ENCODE data around the gene FAM228A.
"Not testable (repeated sequence)": the region's sequence is repeated elsewhere in the genome, so short reads cannot be mapped to it uniquely, and the experiment has no call there.

Gene FAM228A

DNA sequence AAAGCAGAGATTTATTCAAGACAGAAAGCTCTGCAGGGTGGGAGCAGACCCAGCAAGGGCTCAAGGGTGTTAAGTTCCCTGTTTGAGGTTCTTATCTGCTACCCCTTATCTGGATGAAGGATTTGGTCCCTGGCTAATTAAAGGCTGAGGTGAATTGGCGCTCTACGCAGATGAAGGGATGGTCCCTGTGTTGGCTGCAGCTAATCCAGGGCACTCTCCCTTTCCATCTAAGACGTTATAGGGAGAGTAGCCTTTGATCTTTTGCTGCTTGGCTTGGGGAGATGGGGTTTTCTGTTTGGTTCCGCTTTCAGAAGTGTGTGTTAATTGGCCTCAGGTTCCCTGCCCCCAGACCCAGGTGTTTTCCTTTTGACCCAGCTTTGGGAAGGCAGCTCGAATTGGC, 17.0 kb downstream of the FAM228A start:
- no peak for DNase-seq

DNA sequence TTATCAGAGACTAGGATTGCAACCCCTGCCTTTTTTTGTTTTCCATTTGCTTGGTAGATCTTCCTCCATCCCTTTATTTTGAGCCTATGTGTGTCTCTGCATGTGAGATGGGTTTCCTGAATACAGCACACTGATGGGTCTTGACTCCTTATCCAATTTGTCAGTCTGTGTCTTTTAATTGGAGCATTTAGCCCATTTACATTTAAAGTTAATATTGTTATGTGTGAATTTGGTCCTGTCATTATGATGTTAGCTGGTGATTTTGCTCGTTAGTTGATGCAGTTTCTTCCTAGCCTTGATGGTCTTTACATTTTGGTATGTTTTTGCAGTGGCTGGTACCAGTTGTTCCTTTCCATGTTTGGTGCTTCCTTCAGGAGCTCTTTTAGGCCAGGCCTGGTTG, 22.4 kb downstream of the FAM228A start:
- not testable (repeated sequence) for DNase-seq

DNA sequence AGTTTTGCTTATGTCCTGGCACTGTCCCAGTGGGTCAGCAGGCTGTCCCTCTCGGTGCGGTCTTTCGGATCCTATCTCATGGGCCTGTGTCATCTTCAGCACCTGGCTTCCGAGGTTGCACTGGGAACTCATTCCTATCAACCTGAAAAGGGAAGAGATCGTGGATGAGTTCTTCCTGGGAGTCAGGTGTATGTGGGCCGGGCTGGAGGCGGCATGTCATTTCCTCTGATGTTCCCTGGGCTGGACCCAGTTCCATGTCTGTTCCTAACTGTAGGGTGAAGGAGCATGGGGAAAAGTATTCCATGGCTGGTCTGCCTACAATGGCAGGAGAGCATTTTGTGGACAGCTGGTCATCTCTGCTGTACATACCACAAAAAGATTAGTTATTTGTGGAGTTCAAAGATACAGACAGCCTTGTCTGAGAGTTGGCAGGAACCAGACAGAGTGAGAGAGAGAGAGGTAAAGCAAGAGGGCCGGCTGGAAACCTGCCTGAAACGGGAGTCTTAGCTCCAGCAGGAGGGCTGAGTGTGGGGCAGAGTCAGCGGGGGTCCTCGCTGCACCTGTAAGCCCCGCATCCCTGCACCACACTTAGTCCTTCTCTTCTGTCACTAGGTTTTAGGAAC, 25.2 kb downstream of the FAM228A start:
- no peak for DNase-seq

DNA sequence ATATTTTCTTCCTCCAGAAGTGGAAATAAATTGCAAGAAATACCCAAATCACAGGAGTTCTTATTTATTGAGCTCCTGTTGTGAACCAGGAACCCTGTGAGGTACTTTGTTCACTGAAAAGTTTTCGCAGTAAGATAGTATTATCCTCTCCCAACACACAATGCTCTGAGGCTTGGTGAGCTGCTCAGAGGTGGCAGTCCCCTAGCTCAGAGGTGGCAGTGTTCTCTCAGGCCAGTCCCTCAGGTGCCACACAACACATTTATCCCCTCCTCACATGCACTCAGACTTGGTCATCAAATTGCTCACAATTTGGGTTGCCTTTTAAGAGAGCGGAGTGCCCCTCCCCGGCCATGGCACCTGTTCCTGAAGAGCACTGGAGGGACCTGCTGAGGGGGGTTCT, 25.9 kb downstream of the FAM228A start:
- DNase-seq: no peak

DNA sequence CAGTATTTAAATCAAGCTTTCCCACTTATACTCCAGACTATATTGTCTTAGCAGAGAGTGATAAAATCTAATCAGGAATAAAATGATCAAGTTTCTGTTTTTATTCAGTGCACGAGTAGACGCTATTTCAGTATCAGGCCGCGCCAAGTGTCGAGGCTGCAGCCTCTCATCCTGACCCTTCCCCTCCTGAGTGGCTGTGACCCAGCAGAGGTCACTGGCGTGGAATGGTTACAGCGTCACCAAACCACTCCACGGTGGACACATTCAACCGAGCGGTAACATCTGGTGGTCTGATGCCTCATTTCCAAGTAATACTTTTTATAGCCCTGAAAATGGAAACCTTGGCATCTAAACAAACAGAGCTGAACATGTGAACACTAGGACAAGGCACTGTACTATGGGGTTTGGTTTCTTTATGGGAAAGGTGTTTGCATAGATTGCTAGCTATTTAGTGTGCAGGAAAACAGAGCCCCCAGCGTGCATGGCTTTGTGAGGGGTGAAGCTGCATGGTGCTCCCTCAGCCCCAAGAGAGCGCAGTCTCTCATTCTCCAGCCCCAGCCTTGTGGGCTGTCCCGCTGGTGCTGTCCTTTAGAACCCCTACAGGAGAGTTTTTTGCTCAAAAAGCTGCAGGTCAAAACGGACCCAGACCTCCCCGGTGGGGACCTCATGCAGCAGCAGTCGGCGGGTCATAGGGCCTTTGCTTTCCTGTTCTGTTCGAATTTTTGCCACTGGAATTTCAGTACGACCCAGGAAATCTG, 28.4 kb downstream of the FAM228A start:
- DNase-seq: no peak

DNA sequence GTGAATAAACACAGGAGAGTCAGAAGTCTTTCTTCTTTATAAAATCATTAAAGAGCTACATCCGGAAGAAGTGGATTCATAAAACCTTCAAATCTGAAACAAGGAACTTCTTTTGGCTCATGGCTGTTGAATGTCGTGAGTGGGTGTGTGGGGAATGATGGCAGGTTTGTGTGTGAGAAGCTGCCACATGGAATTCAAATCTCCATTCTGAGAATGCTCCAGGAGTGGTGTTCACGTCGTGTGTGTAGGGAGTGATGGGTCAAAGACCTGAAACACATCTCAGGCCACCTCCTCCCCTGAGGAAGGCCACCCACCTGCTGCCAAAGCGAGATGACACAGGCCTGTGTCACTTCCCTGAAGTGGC, 28.9 kb downstream of the FAM228A start:
- DNase-seq: no peak

DNA sequence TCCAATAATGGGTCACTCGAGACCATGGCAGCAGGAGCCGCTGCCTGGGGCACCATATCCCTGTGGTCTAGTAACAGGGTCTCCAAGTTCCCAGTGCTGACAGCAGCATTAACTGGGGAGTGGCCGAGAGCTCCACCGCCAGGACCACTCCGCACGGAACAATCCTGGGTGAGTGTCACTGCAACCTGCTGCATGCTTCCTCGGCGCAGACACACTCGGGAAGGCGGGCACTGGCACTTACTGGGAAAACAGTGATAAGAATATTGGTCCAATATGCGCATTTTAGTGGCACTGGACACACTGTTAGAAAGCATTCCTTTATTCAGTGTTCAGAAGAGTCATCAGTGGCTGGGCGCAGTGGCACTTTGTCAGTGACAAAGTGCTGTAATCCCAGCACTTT, 29.7 kb downstream of the FAM228A start:
- DNase-seq: no peak

DNA sequence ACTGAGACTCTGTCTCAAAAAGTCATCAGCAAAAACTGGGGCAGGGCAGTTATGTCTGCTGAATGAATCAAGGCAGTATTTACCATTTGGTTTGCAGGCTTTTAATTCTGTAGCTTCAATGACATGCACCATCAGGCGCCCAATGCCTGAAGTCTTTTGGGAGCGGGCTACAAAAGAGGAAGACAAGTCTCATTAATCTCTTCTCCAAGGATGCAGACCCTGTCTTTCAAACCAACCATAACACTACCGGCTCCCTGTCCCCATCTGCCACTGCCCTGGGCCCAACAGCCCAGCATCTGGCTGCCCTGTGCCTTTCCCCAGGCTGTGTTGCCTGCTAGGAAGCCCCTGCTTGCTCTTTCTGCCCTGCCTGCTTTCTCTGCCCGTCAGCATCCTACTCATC, 30.3 kb downstream of the FAM228A start:
- DNase-seq: no peak

DNA sequence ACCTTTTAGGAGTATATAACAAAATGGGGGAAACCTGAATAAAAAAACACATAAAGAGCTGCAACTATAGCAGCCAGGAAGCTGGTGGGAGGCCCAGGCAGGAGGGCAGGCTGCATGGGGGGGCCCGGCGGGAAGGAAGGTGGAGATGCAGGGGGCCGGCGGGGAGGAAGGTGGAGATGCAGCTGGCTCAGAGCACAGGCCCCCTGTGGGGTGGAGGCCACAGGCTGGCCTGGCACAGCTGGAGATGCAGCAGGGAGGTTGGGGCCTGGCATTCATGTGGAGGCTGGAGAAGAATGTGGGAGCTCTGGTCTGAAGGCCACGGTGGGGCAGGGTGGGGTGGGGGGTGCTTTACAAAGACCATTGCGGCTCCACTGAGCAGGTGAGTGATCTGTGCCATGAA, 31.4 kb downstream of the FAM228A start:
- DNase-seq: no peak

DNA sequence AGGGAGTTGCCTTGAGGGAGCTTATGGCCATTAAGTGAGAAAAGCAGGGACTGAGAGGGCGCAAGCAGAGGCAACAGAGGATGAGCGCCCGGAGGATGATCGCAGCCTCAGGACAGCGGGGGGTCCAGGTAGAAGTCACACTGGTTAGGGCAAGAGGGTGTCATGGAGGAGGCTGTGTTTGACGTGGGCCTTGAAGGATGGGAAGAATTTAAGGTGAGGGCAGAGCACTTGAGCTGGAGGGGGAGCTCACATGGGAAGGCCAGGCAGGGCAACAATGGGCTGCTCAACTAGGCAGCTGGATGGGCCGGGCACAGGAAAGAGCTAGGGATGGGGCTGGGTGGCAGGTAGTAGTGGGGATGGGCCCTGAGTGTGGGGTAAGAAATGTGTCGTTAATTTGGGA, 31.9 kb downstream of the FAM228A start:
- DNase-seq: no peak

DNA sequence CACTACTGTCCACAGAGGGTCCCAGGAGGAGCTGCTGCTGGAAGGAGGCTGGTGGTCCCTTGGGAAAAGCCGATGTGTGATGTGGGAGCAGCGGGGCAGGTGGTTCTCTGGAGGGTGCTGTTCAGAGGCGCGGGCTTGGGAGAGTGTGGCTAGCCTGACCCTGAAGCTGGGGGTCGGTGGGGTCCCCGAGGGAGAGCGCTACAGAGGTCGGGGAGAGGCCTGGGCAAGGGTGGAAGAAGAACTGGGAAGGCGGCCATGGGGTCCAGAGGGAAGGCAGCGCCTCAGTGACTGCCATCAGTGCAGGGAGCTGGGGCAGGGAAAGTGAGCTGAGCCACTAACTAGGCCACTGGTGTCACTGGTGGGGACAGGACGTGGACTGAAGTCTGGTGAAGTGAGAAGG, 32.5 kb downstream of the FAM228A start:
- no peak for DNase-seq

DNA sequence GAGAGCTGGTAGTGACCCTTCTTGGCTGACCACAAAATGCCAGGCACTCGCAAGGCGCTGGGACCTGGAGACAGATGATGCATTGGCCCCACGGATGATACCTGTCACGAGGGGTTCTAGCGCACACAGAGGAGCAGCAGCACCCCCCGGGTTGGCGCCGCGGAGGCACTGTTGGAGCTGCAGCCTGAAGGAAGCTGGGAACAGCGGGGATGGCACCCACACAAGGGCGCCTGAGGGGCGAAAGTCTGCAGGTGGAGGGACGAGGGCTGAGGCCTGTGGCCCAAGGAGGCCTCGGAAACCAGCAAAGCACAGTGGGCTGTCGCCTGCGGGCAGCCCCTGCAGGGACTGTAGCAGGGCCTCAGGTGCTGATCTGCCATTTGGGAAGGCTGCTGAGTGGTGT, 33.6 kb downstream of the FAM228A start:
- DNase-seq: no peak

DNA sequence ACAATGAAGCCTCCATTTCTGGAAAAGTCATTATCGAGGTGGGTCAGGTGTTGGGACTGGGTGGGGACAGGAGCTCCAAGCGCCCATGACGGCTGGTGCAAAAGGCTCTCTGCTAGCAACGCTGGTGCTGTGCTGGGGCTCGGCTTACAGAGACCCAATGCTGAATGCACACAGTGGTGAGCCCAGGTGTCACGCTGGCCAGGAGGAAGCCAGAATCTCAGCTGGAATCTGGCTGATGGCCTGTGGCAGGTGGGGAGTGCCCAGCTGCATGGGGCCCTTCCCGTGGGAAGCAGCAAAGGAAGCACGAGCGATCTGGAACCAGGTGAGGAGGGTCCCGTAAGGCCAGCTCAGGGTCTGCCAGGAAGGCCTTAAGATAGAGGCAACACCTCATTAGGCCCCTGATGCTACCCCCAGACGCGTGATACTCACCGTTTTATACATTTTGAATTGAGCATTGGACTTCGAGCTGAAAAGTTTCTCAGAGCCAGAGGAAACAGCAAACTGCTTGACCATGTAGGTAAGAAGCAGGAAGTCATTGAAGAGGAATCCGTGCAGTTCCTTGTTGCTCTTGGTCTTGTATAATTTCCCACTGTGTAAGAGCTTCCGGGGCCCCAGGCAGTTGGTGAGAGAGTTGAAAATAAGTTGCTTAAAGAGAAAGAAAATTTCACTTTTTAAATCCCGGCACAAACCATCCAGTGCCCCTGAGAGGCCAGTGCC, 34.7 kb downstream of the FAM228A start:
- DNase-seq: peak; percentile 10

DNA sequence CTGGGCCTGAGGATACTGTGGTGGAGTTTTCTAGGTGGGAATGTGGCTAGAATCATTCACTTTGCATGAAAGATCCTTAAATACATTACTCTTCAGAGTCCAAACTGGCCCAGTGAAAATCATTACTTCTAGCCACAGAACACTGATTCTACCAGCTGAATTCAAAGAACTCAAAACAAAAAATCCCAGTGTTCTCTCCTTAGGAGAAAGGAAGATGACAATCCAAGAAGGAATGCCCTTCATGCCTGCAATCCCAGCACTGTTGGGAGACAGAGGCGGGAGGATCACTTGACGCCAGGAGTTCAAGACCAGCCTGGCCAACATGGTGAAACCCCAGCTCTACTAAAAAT, 35.2 kb downstream of the FAM228A start:
- no peak for DNase-seq

DNA sequence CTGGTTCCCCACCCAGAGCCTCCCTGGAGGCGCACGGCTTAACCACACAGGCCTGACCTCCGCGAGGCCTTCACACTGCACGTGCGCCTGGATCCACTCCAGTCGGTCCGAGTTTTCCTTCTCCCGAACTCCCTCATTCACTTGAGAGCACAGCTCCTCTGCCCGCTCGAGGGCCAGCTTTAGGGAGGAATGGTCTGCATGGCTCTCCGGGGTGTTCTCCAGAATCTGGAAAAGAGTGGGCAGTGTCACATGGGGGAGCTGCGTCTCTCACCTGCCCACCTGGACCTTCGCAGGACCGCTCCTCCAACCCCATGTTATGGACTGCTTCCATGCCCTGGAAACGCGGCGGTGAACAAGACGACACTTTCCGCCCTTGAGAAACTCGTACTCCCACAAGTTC, 35.9 kb downstream of the FAM228A start:
- DNase-seq: no peak

DNA sequence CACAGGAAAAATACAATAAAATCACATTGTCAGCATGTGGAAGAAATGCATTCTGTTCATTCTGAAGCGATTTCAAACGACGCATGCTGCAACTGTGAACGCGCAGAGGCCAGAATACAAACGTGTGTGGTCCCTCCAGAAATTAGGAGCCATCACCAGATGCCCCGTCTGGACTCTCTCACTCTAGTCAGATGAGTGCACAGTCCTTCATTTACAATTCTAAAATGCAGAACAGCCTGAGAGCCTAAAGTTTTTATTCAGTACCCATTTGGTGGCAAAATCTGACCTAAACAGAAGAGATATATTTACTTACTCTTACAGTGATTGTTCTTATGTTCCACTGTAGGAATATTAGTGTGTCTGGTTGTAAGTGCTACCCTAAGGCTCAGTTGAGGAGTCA, 36.6 kb downstream of the FAM228A start:
- DNase-seq: no peak

DNA sequence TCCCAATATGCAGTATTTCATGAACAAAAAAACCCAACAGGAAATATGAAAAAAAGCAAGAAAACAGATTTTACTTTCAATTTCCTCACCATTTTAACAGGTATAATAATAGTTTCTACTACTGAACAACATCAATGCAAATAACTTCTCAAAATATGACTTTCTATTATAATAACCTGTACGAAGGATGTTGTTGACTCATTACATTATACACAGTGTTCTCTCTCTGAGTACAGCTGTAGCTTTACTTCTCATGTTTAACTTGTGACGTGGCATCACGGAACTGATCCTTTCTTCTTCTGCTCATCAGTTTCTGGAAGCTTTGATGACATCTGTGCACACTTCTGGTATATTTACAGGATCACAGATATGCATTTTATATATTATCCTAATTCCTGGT, 40.0 kb downstream of the FAM228A start:
- no peak for DNase-seq

DNA sequence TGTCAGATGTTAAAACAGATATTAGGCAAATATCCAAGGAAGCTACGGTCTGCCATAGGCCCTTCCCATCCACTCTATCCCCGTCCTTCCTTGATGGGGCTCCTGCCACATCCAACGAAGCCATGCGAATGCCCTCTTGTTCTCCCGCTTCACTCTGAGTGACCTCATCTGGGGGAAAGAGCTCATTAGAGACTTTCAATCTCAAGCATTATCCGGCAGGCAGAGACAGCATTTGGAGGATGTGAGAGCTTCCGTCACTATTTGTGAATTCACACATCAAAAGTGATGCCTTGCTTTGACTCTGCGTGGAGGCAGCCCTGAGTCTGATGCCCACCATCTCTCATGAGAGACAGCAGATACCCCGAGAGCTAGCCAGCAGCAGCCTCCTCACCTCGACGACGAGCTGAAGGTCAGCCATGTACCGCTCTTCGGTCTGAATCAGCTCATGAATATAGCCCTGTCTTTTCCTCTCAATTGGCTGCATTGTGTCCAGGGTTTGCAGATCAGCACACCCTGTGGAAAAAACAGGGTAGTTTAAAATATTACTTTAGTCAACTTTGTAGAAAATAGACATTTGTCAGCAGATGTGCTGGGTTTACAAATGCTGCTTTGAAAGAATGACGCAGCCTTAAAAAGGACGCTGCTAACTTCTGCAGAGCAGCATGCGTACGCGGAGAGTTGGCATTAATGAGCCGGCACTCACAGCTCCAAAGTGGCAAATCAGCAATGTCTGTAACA, 45.9 kb downstream of the FAM228A start:
- DNase-seq: no peak

DNA sequence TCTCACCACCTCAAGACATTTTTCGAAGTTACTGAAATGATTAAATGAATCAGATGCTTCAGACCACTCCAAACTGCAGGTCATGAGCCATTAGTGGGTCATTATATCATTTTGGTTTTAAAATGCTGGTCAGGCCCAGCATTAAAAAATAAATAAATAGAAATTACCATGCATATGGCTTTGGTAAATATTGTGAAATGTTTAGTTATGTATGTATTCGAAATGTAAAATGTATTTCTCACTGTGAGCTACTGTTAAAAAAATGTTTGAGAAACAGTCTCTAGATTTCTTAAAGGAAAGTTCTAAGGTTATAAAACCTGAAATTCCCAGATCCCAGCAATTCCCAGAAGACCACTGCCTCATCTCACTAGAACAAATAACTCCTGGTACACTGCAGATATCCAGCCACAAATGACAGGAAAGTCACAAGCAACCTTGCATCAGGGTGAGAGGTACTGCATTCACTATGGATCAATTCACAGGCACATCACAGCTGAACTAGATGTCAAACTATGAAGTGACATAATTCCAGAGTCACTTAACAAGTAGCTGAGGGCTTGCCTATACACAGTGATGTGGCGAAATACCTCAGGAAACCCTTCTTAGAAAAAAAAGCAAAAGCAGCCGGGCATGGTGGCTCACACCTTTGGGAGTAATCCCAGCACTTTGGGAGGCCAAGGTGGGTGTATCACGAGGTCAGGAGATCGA, 46.6 kb downstream of the FAM228A start:
- no peak for DNase-seq

DNA sequence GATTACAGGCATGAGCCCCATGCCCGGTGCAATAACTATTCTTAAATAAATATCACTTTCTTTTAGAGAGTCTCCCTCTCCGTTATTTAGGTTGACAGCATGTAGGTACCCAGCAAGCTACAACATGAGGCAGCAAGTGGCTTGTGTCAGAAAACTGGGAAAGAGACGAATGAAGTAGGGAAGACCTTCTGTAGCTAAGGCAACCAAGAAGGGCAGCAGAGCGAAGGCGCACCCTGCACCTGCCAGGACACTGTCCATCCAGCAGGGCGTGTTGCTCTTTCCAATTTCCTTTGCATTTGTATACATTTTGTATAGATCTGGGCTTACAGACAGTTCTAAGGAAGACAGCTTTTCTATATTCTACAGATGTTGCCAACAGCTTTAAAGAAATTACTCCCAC, 48.1 kb downstream of the FAM228A start:
- no peak for DNase-seq

DNA sequence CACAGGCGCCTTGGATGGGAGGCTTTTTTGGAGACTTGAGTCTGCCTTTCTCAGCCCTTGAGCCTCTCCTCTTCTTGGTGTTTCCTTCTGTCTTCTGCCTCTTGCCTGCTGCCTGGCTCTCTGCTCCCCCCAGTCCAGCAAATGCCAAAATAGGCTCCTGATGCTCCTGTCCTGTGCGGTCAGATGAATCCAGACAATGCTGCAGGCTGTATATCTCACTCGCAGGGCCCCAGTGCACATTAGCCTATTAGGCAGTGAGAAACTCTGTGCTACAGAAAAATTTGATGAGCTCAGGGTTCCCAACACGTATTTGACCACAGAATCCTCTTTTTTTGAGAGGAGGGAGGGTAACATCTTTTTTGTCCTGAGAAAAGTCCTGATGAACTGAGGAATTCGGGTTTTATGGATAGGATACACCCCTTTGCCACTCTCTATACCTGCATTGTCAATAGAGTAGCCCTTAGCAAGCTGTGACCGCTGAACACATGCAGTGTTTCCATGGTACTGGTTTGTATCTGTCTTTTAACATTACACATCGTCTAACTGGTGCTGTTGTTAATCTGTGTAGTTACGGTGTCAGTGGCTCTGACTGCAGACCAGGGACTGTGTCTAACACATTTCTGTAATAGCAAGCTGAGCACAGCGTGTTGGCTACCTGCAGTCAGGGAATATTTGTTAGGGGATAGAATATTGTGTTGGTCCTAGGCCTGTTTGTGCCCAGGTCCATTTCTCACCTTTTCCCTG, 50.8 kb downstream of the FAM228A start:
- no peak for DNase-seq

DNA sequence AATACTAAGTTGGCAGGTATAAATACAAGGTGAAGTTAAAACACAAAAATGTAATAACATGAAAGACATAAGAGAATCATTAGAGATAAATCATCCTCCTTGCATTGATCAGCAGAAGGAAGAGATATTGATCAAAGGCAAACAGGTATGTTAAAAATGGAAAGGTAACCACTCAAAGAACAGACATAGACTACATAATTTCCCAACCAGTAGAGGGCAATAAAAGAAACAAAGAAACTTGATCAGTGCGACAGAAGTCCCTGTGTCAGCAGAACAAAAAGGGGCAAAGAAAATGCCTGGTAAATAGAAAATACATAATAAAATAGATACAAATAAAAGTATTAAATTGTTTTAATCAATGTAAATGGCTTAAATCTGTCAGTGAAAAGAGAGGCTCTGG, 53.6 kb downstream of the FAM228A start:
- DNase-seq: no peak
